Endothelial cell of umbilical vein (primary cell): Measurements from ENCODE around the gene FBXL3. TPM values are rescaled to one million over a fixed set of nuclear protein-coding genes. Genes with fewer than 3 reads are reported as not detected.

Experiments
- BruUV-seq: library from RNA; stranded (reverse); fragments of 400-500 nt; replicated peaks from 2 replicates; lab custom pipeline; 2021; lab: Mats Ljungman, UMichigan
- CTCF ChIA-PET: fragments of 300-600, 350-600 bp; sonication (Branson Sonifier 250); formaldehyde crosslinking; loops from one replicate; lab custom pipeline; 2021; ENCODE audit warnings: antibody characterized with exemption, inconsistent platforms; lab: Charles Lee
- POLR2A ChIA-PET: fragments of 300-600, 350-600 bp; sonication (Branson Sonifier 250); formaldehyde crosslinking; loops from one replicate; lab custom pipeline; 2021; ENCODE audit warnings: antibody characterized with exemption, inconsistent platforms; lab: Charles Lee
- DNase-seq: peaks from one replicate; pipeline ENCODE4 v3.0.0-alpha.2; 2011; ENCODE audit warnings: low read depth, low spot score
- FAIRE-seq: peaks from 2 replicates; lab custom pipeline; 2011; peaks lifted over from hg19 to GRCh38; lab: Jason Lieb, UNC
- H2AFZ ChIP-seq: 2 replicates; pipeline ENCODE4 v1.6.0; 2012; ENCODE audit warnings: low read depth, low read length, control low read depth, inconsistent platforms
- H3K27ac ChIP-seq: 2 replicates; pipeline ENCODE4 v1.5.1; 2011; ENCODE audit warnings: low read depth, mild to moderate bottlenecking, control low read depth, low read length, moderate library complexity; ENCODE audit not compliant: insufficient read depth
- H3K27me3 ChIP-seq, 2 experiments: 2 replicates each; pipeline versions ENCODE4 v1.6.0 to v1.6.1; 2011; ENCODE audit warnings: low read length in 2 of 2, mixed read lengths in 1 of 2; ENCODE audit not compliant: control insufficient read depth in 2 of 2, insufficient read depth in 2 of 2
- H3K36me3 ChIP-seq, 2 experiments: 2 replicates in 1 of 2; 3 replicates in 1 of 2; pipeline ENCODE4 v1.5.1; 2011; ENCODE audit warnings: low read length in 2 of 2, mild to moderate bottlenecking in 1 of 2, moderate library complexity in 1 of 2; ENCODE audit not compliant: control insufficient read depth in 2 of 2, insufficient read depth in 2 of 2; ENCODE audit errors: extremely low read depth in 1 of 2
- H3K4me1 ChIP-seq: 3 replicates; pipeline ENCODE4 v1.5.1; 2011; ENCODE audit warnings: mild to moderate bottlenecking, low read length; ENCODE audit not compliant: control insufficient read depth, insufficient read depth; ENCODE audit errors: extremely low read depth
- H3K4me2 ChIP-seq: 2 replicates; pipeline ENCODE4 v1.6.1; 2011; ENCODE audit warnings: low read length, control low read depth, mixed read lengths; ENCODE audit not compliant: insufficient read depth
- H3K4me3 ChIP-seq, 3 experiments: fragments of 200-600 bp in 1 of 3; sonication (generic), shearing (Covaris generic) in 1 of 3; replicated peaks in 1 of 3; 2 replicates each; pipeline ENCODE4 v1.5.1; 2011 to 2016; ENCODE audit warnings: control low read depth in 3 of 3, low read length in 3 of 3, mild to moderate bottlenecking in 2 of 3, inconsistent platforms in 1 of 3, low read depth in 1 of 3, moderate library complexity in 1 of 3; ENCODE audit not compliant: insufficient read depth in 1 of 3
- H3K79me2 ChIP-seq: 2 replicates; pipeline ENCODE4 v1.6.0; 2012; ENCODE audit warnings: low read length, inconsistent platforms; ENCODE audit not compliant: control insufficient read depth, insufficient read depth
- H3K9ac ChIP-seq: replicated peaks from 2 replicates; pipeline ENCODE3; 2011; ENCODE audit warnings: low read length, control low read depth; ENCODE audit not compliant: insufficient read depth; ENCODE audit errors: extremely low read depth
- H3K9me1 ChIP-seq: replicated peaks from 3 replicates; pipeline ENCODE4 v1.6.0; 2011; ENCODE audit warnings: mild to moderate bottlenecking, low read length; ENCODE audit not compliant: control insufficient read depth, insufficient read depth; ENCODE audit errors: extremely low read depth
- H3K9me3 ChIP-seq: replicated peaks from 2 replicates; pipeline ENCODE4 v1.5.1; 2012; ENCODE audit warnings: low read length, inconsistent platforms; ENCODE audit not compliant: control insufficient read depth, insufficient read depth
- H4K20me1 ChIP-seq: replicated peaks from 2 replicates; pipeline ENCODE3; 2011; ENCODE audit warnings: mild to moderate bottlenecking, low read length; ENCODE audit not compliant: control insufficient read depth, insufficient read depth; ENCODE audit errors: extremely low read depth
- EZH2 ChIP-seq: IDR thresholded peaks from 2 replicates; pipeline ENCODE4 v1.6.1; 2012; ENCODE audit warnings: borderline replicate concordance, low read depth, mild to moderate bottlenecking, moderate library complexity, low read length, inconsistent platforms; ENCODE audit not compliant: severe bottlenecking
- FOS ChIP-seq: IDR thresholded peaks from 2 replicates; pipeline ENCODE4 v1.6.1; 2011; ENCODE audit warnings: mild to moderate bottlenecking, low read length, moderate library complexity, borderline replicate concordance; ENCODE audit not compliant: insufficient read depth
- JUN ChIP-seq: IDR thresholded peaks from 2 replicates; pipeline ENCODE4 v1.6.1; 2011; ENCODE audit warnings: borderline replicate concordance, low read depth; ENCODE audit not compliant: insufficient read length, insufficient read depth
- MAX ChIP-seq: IDR thresholded peaks from 2 replicates; pipeline ENCODE4 v1.6.1; 2011; ENCODE audit not compliant: insufficient read depth, insufficient read length
- MYC ChIP-seq: IDR thresholded peaks from one replicate; pipeline ENCODE4 v1.6.1; 2011; ENCODE audit warnings: mild to moderate bottlenecking, low read depth, low read length
- POLR2A ChIP-seq: IDR thresholded peaks from 2 replicates; pipeline ENCODE4 v1.6.1; 2012; ENCODE audit warnings: low read depth, mild to moderate bottlenecking, control low read depth, low read length
- POLR2AphosphoS5 ChIP-seq: IDR thresholded peaks from 2 replicates; pipeline ENCODE4 v1.6.1; 2012; ENCODE audit warnings: low read depth, mild to moderate bottlenecking, control low read depth, low read length, moderate library complexity; ENCODE audit not compliant: insufficient read depth
- dilution Hi-C: fragments of 300-500 bp; cut with MboI; formaldehyde crosslinking; loops from one replicate; pipeline ENCODE4 v1.15.0; 2019; ENCODE audit warnings: low sequenced_read_pairs; ENCODE audit not compliant: extremely low pct_ligation_motif_present
- intact Hi-C: fragments of 100-400 bp; cut with micrococcal nuclease; formaldehyde crosslinking; loops from one replicate; pipeline ENCODE4 v1.10.0; 2022
- polyA plus RNA-seq, 4 experiments: library from polyadenylated mRNA; depleted of rRNA in 3 of 4; stranded (reverse) in 3 of 4; unstranded in 1 of 4; fragments of >200 nt; gene quantifications; 2 replicates each; pipeline versions ENCODE4 v1.2.1 to v1.2.3, GENCODE V29; 2011 to 2012; ENCODE audit warnings: missing spikeins in 1 of 4
- total RNA-seq: library from RNA; stranded (reverse); gene quantifications from 2 replicates; pipeline ENCODE4 v1.2.3, GENCODE V29; 2021

The FBXL3 gene
- total and polyA plus RNA-seq, 2 donors (not counting 3 experiments of a cell fraction or from before 2014, with no cell fraction given): 13.0 to 37.8 TPM

GRCh38 chr13:76993021-76993420 is 33.9 kb downstream of the FBXL3 start:
- no peaks in the 10 kb centered on the region for H3K27me3 ChIP-seq
- no TSS peak for BruUV-seq
- POLR2A ChIA-PET: no interaction called here
- TF ChIP-seq FOS (no peak), POLR2A (no peak), MYC (no peak), EZH2 (no peak), POLR2AphosphoS5 (no peak), JUN (no peak), MAX (no peak)
- peak overlapping the region in 2 of 3 experiments; percentile 36 to 83 for H3K4me3 ChIP-seq
- no peaks in the 10 kb centered on the region for H3K36me3 ChIP-seq
- peaks cover 8% of the 10 kb centered on the region for H3K79me2 ChIP-seq
- no peak for FAIRE-seq
- peak overlapping the region; percentile 98 for H3K4me2 ChIP-seq
- no peak for DNase-seq
- H4K20me1 ChIP-seq: no peaks in the 10 kb centered on the region
- intact Hi-C loops (loop anchor here (5.0 kb wide), 1 partner anchor 111 kb away; no protein-coding TSS in a partner anchor), dilution Hi-C loops (no loop called here)
- CTCF ChIA-PET: interaction anchor here (1.0 to 2.6 kb wide), 3 partner anchors 9 to 485 kb away, joined by 5 to 8 read pairs (median 7); no protein-coding TSS in a partner anchor
- no peaks in the 10 kb centered on the region for H3K9me3 ChIP-seq
- no peak overlapping the region for H3K27ac ChIP-seq
- no peaks in the 10 kb centered on the region for H3K9me1 ChIP-seq
- peaks cover 13% of the 10 kb centered on the region for H3K4me1 ChIP-seq
- H3K9ac ChIP-seq: peak overlapping the region; percentile 91
- no peak overlapping the region for H2AFZ ChIP-seq

GRCh38 chr13:76992548-76993001 is 34.4 kb downstream of the FBXL3 start:
- intact Hi-C loops: loop anchor here (1.0 to 5.0 kb wide), 3 partner anchors 35 to 486 kb away; partner anchors contain the start of gene FBXL3
- Histone ChIP-seq H3K27ac (peak overlapping the region; percentile 40), H3K36me3 (no peaks in the 10 kb centered on the region), H3K9me3 (no peaks in the 10 kb centered on the region), H3K9me1 (no peaks in the 10 kb centered on the region), H3K4me3 (peak overlapping the region; percentile 36 to 90 (median 83)), H2AFZ (peak overlapping the region; percentile 71), H3K4me1 (peaks cover 13% of the 10 kb centered on the region), H3K9ac (peak overlapping the region; percentile 91), H4K20me1 (no peaks in the 10 kb centered on the region), H3K27me3 (no peaks in the 10 kb centered on the region), H3K4me2 (peak overlapping the region; percentile 98), H3K79me2 (peaks cover 8% of the 10 kb centered on the region)
- TF ChIP-seq POLR2AphosphoS5 (no peak), FOS (no peak)
- CTCF ChIA-PET: interaction anchor here (1.0 to 2.6 kb wide), 3 partner anchors 10 to 486 kb away, joined by 5 to 8 read pairs (median 7); no protein-coding TSS in a partner anchor
- FAIRE-seq: peak; percentile 61
- peak; percentile 46 for DNase-seq
- POLR2A ChIA-PET: no interaction called here
- TSS peak; percentile 54 for BruUV-seq
- dilution Hi-C loops: no loop called here
